Head of caudate nucleus (tissue), 42 donors: ENCODE data around the gene ZNF275.
"Not testable (repeated sequence)": the region's sequence is repeated elsewhere in the genome, so short reads cannot be mapped to it uniquely, and the experiment has no call there.

Experiments
- DNase-seq, 42 donors: peaks; one replicate each; pipeline versions ENCODE4 v3.0.0 to v3.0.0-alpha.2; 2020 to 2021; ENCODE audit warnings: mixed read lengths in 7 of 42
- intact Hi-C: fragments of 100-400 bp; cut with DNase I; formaldehyde crosslinking; loops from one replicate; pipeline ENCODE4 v1.15.0; 2022

Gene ZNF275

GRCh38 chrX:153333821-153334653, at the start of gene ZNF275:
Gene ZNF275 (plus strand): TSS chrX:153334153. CDS start chrX:153336680, 2,527 bp downstream.
- intact Hi-C loops, result no loop called here
- DNase-seq, result peak; percentile 34 to 90 (median 80)

- DNase-seq, intact Hi-C loops: not testable (repeated sequence)
Observed at GRCh38 chrX:153285678-153286077, 48.3 kb upstream of the ZNF275 start.

DNA sequence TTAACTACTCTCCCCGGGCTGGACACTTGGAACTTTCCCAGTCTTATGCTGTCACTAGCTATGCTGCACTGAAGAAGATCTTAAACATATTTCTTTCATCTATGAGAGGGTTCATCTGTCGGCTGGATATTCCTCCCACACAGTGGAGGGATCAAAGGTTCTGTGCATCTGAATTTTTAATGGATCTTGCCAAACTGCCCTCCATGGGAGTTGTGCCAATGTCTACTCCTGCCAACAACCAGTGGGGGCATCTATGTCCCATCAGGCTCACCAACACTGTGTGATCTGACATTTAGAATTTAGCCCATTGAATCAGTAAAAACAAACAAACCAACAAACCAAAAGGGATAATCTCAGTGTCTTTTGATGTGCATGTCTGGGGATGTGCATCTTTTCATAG, 45.1 kb upstream of the ZNF275 start:
- intact Hi-C loops, DNase-seq: not testable (repeated sequence)

DNA sequence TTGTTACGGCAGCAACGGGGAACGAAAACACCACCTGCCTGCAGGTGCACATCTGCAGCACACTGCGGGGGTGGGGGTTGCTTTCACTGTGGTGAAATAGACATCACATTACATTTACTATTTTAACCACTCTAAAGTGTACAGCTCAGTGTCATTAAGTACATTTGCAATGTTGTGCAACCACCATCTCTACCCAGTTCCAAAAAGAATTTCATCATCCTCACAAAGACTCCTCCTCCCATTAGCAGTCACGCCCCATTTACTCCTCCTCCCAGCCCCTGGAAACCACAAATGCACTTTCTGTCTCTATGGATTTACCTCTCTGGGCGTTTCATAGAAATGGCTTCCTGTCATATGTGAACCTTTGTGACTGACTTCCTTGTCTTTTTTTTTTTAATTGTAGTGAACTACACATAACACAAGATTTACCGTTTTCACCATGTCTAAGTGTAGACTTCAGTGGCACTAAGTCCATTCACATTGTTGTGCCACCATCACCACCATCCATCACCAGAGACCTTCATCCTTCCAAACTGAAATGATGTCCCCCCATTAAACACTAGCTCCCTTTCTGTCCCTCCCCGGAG, 40.4 kb upstream of the ZNF275 start:
- intact Hi-C loops, DNase-seq: not testable (repeated sequence)

DNA sequence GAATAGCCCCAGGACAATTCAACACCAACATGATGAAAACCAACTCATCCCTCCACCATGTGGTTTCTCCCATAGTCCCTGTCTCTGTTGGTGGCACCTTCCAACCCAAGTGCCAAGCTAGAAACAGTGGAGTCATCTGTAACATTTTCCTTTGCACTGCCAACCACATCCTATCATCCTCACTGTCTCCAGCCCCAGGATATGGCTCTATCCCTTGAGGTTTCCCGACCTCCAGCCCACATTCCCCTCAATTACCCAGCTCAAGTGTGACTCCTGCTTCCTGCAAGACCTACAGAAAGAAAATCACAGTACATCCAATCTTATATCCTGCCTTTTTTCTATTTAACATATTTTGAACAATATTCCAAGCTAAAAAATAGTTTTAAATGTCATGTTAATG, 36.6 kb upstream of the ZNF275 start:
- DNase-seq, result no peak
- intact Hi-C loops, result no loop called here

DNA sequence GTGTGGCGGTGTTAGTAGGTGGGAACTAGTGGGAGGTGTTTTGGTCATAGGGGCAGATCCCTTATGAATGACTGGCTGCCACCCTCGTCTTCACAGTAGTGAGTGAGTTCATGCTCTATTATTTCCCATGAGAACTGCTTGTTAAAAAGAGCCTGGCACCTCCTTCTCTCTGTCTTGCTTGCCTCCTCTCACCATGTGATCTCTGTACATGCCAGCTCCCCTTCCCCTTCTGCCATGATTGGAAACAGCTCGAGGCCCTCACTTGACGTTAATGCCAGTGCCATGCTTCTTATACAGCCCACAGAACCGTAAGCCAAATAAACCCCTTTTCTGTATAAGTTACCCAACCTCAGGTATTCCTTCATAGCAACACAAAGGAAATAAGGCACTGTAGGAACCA, 34.1 kb upstream of the ZNF275 start:
- intact Hi-C loops, result no loop called here

DNA sequence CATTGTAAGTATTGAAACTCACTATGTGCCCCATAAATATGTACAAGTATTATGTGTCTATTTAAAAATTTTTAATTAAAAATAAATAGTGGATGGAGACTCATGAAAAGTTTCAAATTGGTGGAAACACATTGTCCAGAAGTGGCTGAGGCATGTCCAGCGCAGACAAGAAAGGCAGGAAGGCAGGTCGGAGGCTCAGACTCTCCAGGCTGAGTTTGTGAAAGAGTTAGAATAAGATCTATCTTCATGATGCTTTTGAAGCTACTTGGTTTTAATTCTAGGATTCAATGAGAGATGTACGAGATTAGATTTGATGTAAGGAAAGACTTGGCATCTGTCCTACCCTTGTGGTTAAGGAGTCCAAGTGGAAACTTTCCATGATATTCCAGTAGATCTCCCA, 32.2 kb upstream of the ZNF275 start:
- intact Hi-C loops, result no loop called here
- no peak for DNase-seq

More for the DNA sequence above, 34.1 kb upstream of the ZNF275 start:
- no peak for DNase-seq

GRCh38 chrX:153302796-153303195, 31.2 kb upstream of the ZNF275 start:
- no peak for DNase-seq
- intact Hi-C loops, result no loop called here

DNA sequence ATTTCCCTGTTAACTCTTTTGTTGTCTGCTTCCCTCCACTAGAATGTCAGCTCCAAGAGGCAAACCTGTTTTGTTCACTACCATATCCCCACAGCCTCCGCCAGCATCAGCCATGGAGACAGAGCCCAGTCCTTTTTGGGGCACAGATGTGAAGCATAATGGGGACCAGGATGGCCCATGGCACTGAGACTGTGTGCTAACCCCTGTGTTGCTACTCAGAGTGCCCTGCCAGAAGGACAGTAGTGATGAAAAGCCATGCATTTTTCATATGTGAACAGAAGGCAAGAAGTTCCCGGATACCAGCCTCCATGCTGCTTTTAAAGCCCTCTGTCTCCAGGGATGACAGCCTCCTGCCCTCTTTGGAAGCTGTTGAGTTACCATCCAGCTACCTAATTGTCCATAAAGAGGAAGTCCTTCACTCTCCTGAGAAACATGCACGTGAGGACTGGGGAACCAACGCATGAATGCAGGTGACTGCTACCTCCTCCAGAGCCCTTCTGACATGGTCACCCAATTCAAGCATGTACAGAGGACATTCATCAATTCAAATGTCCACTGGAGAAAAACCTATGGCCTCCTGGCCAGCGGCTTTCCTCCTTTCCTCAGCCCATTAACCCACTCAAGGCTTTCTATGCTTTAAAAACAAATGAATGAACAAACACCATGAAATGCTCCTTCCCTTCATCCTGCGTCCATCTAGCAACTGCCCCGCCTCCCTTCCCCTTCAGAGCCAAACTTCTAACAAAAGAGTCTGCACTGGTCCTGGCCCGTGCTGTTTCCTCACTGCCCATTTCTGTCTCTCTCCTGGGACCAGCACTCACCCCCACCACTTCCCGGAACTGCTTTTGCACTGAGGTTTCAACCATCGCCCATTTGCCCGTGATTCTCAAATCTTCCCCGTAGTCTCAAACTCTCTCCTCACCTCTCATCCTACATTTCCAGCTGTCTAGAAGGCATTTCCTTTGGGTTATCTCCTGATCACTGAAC, 30.4 kb upstream of the ZNF275 start:
- intact Hi-C loops, result no loop called here
- DNase-seq, result no peak

GRCh38 chrX:153304988-153305736, 28.8 kb upstream of the ZNF275 start:
- intact Hi-C loops, result no loop called here
- DNase-seq, result no peak

DNA sequence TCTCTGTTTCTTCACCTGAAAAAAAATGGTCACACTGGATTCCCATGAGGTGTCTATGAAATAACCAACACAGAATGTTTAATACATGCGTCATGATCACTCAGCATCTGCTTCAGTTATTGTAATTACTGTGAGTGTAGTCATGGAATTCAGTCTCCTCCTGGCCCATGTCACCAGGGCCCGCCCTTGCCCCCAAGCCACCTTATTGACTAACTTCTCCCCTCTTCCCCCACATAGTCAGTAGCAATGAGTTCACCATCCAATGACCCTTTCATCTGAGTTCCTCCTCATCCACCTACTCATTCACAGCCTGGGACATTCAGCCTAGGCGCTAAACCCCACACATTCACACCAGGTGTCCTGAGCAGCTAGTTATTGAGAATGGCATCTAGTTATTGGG, 28.0 kb upstream of the ZNF275 start:
- no peak for DNase-seq
- intact Hi-C loops, result no loop called here

DNA sequence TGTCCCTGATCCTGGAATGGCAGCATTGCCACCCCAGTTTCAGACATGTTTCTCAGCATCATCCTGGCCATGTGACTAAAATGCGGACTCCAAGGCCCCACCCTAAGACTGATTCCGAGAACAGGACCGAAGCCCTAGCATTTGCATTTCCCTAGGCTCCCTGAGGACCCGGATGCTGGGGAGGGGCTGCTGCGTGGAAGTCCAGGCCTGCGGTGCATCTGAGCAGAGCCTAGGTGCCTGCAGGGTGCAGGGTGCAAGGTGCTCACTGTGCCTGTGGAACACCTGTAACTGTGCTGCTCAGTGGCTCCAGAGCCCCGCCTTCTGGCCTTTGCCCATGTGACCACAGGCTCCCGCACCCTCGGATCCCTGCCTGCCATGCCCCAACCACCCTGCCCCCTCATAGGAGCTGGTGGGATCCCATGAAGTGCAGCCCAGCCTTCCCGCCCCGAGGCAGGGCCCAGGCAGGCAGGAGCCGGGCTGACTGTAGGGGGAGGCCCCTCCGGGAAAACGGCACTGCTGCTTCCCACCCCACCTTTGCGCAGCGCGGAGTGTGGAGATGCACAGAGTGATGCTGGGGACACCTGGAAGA, 27.3 kb upstream of the ZNF275 start:
- intact Hi-C loops, result no loop called here
- no peak for DNase-seq

GRCh38 chrX:153307276-153308178, 26.4 kb upstream of the ZNF275 start:
- intact Hi-C loops, result no loop called here
- no peak for DNase-seq

- DNase-seq, result no peak
- intact Hi-C loops, result no loop called here
Observed at GRCh38 chrX:153310901-153311300, 23.1 kb upstream of the ZNF275 start.

- intact Hi-C loops, result no loop called here
- no peak for DNase-seq
Observed at GRCh38 chrX:153312041-153312440, 21.9 kb upstream of the ZNF275 start.

- intact Hi-C loops, result no loop called here
- no peak for DNase-seq
Observed at GRCh38 chrX:153312842-153313241, 21.1 kb upstream of the ZNF275 start.

DNA sequence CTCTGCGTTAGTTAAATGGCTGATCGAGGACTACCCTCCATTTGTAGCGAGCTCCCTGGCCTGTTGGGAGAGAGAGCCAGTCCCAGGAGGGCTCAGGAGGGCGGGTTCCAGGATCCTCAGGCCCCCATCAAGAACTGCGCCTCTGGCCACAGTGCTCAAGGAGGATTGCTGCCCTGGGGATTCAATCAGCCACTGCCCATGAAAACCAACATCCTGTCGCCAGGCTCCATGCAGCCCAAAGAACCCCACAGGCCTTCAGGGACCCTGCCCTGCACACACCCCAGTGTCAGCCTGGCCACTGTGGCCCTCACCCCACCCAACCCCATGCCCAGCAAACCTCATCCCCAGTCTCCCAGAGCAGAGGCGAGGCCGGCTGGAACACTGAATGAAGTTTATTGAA, 16.6 kb upstream of the ZNF275 start:
- intact Hi-C loops, result no loop called here
- no peak for DNase-seq
